Neutrophil (primary cell): ENCODE results near the gene TBCC.

Source experiments
- H3K27ac ChIP-seq: fragments of 200-600 bp; sonication (generic); 2 replicates; pipeline ENCODE4 v1.5.1; 2016; ENCODE audit warnings: mild to moderate bottlenecking, moderate library complexity
- H3K27me3 ChIP-seq: fragments of 200-600 bp; sonication (generic); 2 replicates; pipeline ENCODE4 v1.6.0; 2016; ENCODE audit warnings: mild to moderate bottlenecking
- H3K36me3 ChIP-seq: fragments of 200-600 bp; sonication (generic); 2 replicates; pipeline ENCODE4 v1.5.1; 2017
- H3K4me1 ChIP-seq, 2 experiments: fragments of 200-600 bp in 1 of 2; sonication (generic) in 1 of 2; 1 replicate in 1 of 2; 2 replicates in 1 of 2; pipeline versions ENCODE4 v1.5.1 to v1.6.1; 2013 to 2016; ENCODE audit warnings: low read depth in 1 of 2, low read length in 1 of 2, mild to moderate bottlenecking in 1 of 2, moderate library complexity in 1 of 2; ENCODE audit not compliant: control insufficient read depth in 1 of 2, insufficient read depth in 1 of 2
- H3K4me3 ChIP-seq, 2 experiments: fragments of 200-600 bp in 1 of 2; sonication (generic) in 1 of 2; 1 replicate in 1 of 2; 2 replicates in 1 of 2; pipeline ENCODE4 v1.5.1; 2013 to 2016; ENCODE audit warnings: low read depth in 1 of 2, low read length in 1 of 2, mild to moderate bottlenecking in 1 of 2, moderate library complexity in 1 of 2
- H3K9me3 ChIP-seq: fragments of 200-600 bp; sonication (generic); 2 replicates; pipeline ENCODE4 v1.5.1; 2016
- TF ChIP-seq, protein P1 (sequence below): fragments of 200-600 bp; sonication (generic); IDR thresholded peaks from 2 replicates; pipeline ENCODE4 v1.5.1; 2016; ENCODE audit warnings: antibody characterized with exemption

Gene TBCC

GRCh38 chr6:42758756-42759430 is 13.0 kb upstream of the TBCC start:
- TF ChIP-seq, protein P1, sequence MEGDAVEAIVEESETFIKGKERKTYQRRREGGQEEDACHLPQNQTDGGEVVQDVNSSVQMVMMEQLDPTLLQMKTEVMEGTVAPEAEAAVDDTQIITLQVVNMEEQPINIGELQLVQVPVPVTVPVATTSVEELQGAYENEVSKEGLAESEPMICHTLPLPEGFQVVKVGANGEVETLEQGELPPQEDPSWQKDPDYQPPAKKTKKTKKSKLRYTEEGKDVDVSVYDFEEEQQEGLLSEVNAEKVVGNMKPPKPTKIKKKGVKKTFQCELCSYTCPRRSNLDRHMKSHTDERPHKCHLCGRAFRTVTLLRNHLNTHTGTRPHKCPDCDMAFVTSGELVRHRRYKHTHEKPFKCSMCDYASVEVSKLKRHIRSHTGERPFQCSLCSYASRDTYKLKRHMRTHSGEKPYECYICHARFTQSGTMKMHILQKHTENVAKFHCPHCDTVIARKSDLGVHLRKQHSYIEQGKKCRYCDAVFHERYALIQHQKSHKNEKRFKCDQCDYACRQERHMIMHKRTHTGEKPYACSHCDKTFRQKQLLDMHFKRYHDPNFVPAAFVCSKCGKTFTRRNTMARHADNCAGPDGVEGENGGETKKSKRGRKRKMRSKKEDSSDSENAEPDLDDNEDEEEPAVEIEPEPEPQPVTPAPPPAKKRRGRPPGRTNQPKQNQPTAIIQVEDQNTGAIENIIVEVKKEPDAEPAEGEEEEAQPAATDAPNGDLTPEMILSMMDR: no peak
- no peaks in the 10 kb centered on the region for H3K9me3 ChIP-seq
- H3K4me1 ChIP-seq: no peaks in the 10 kb centered on the region
- H3K36me3 ChIP-seq: peaks cover 24% of the 10 kb centered on the region
- H3K4me3 ChIP-seq: no peak overlapping the region
- no peaks in the 10 kb centered on the region for H3K27me3 ChIP-seq
- no peak overlapping the region for H3K27ac ChIP-seq

- Histone ChIP-seq H3K36me3 (peaks cover 24% of the 10 kb centered on the region), H3K4me3 (no peak overlapping the region), H3K4me1 (no peaks in the 10 kb centered on the region), H3K27ac (no peak overlapping the region), H3K27me3 (no peaks in the 10 kb centered on the region), H3K9me3 (no peaks in the 10 kb centered on the region)
- TF ChIP-seq, protein P1: no peak
Observed at GRCh38 chr6:42756722-42757121, 10.8 kb upstream of the TBCC start.

DNA sequence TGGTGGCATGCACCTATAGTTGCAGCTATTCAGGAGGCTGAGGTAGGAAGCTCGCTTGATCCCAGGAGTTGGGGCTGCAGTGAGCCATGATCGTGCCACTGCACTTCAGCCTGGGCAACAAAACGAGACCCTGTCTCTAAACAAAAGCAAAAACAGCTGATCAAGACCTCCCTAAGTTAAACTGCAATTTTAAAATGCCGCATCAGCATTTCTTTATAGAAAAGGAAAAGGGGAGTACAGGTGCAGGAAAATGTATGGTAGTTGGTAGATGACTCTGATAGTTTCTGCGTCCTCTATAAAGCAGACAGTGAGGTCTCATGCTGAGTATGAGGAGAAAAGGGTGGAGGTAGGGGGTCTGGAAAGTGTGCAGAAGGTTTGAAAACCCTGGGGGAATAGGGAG is 8.9 kb upstream of the TBCC start:
- Histone ChIP-seq H3K36me3 (peaks cover 9% of the 10 kb centered on the region), H3K27ac (no peak overlapping the region), H3K9me3 (no peaks in the 10 kb centered on the region), H3K4me1 (no peaks in the 10 kb centered on the region), H3K27me3 (no peaks in the 10 kb centered on the region), H3K4me3 (no peak overlapping the region)
- TF ChIP-seq, protein P1: no peak

DNA sequence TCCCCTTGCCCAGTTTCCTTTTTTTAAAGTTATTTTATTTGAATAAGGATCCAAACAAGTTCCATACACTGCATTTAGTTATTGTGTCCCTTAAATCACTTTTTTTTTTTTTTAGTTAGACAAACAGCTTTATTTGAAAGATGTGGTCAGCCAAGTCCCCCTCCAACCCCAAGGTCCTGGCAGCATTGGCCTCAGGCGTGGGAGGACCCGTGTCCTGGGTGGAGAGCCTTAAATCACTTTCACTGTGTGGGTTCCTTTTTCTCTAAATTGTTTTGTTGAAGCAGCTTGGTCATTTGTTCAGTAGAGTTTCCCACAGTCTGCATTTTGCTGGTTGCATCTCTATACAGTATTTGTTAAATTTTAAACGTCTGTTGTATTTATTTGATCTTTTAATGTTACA is 5.2 kb upstream of the TBCC start:
- Histone ChIP-seq H3K4me3 (no peak overlapping the region), H3K4me1 (peaks cover 7 to 12% of the 10 kb centered on the region in 2 experiments), H3K36me3 (no peaks in the 10 kb centered on the region), H3K27ac (no peak overlapping the region), H3K9me3 (no peaks in the 10 kb centered on the region), H3K27me3 (no peaks in the 10 kb centered on the region)
- TF ChIP-seq, protein P1: no peak

DNA sequence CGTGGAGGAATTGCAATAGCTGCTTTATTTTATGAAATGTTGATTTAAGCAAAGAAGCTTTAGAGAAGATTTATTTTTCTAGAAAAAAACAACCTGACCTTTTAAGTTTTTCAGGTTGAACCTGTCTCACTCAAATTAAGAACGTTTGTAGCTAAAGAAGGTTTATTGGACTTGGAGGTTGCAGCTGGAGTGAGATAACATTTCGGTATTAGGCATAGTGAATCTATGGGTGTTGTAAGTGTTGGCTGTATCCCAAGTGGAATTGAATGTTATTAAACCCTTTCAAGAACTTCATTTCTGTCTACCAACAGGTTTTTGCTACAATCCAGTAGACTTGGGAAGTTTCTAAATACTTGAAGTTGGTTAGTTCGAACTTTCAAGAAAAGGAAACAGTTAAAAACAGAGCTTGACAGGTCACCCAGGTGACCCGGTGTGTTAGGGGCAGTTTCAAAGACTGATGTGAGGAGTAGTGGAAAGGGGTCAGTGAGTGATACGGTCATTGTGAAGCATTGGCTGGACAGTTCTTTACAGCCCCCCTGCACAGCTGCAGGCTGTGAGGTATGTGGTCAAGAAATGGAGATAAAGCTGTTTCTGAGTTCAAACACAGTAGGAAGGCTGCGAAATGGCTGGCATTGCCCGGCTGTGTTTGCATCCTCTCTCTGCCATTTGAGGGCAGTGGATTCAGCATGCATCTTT is 2.4 kb upstream of the TBCC start:
- Histone ChIP-seq H3K27me3 (no peaks in the 10 kb centered on the region), H3K4me1 (peaks cover 22 to 29% of the 10 kb centered on the region in 2 experiments), H3K4me3 (no peak overlapping the region), H3K36me3 (no peaks in the 10 kb centered on the region), H3K9me3 (no peaks in the 10 kb centered on the region), H3K27ac (no peak overlapping the region)
- TF ChIP-seq, protein P1: no peak
